ENCODE results near the gene STATH.
"Not testable (repeated sequence)": the region's sequence is repeated elsewhere in the genome, so short reads cannot be mapped to it uniquely, and the experiment has no call there.

Gene STATH, protein sequence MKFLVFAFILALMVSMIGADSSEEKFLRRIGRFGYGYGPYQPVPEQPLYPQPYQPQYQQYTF

DNA sequence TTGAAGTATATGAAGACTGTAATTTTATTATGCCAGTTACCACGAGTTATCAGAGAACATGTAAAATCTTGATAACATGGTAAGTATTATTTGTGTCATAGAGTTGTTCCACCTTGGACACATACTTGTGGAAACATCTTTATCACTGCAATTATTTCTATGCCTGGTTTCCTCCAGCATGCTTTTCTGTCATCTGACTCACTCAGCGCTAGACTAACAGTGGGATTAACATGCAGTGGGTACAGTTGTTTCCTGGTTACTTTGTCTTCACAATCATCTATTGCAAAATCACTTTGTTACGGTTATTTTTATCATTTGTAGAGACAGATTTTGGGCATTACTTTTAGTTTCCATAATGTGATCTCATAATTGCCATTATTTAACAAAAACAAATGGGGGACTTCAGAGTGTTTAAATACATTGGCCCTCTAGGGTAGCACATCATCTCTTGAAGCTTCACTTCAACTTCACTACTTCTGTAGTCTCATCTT lies at the start of gene STATH:
Gene STATH (plus strand): TSS at position 441 of the 491 bp plus-strand sequence. CDS start 2,472 bp downstream, outside the sequence.
- DNase-seq (ENCODE audit: low read depth), result no peak

DNA sequence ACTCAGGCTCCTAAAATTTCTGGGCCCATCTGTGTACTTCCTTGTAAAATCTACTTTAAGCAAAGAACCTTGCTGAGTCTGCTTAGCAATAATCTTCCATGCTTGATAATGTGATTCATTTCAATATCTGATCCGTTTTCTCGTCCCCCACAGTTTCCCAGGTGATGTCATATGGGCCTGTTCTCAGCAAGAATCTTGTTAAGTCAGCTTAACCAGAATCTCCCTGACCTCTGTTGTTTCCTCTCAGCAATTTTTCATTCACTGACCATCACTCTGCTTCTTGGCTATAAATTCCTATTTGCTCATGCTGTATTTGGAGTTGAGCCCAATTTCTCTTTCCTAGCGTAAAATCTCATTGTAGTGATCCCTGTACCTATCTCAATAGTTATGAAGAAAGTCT lies 44.2 kb upstream of the STATH start:
- no peak for DNase-seq (ENCODE audit: low read depth)

DNA sequence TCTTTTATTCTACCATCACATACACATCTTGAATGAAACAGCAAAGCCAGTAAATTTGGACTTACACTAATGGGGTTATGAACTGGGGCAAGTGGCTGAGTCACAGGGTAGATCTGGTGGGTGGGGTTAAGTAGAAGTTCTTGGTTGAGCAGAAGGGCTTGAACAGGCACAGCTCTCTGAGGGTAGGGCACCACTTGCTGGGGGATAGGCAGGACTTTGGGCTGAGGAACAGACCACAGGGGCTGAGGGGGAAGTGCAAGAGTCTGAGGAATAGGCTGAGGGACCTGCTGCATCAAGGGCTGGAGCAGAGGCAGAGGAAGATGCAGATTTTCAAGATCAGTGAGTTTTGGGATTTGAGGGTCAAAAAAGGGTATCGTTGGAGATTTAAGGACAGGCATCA lies 38.6 kb upstream of the STATH start:
- no peak for DNase-seq (ENCODE audit: low read depth)

DNA sequence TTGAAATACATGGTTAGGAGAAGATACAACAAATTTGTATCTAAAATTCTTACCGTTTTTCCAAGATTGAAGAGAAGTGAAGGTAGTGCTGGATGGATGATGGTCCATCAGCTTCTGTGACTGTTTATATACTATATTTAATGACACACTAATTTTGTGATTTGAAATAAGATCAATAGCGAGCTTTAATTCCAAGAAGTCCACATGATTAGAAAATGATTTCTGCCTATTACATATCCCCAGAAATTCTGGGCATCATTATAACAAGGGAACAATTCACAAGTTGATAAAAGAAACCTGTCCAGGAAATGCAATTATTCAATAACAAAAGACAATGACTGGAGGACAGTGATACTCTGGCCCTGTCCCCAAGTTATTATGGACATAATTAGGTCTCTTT lies 30.1 kb upstream of the STATH start, which contains the start of gene CSN2:
Gene CSN2 (minus strand): TSS at position 101 of the 400 bp plus-strand sequence. CDS start 4,733 bp downstream, outside the sequence.
- no peak for DNase-seq (ENCODE audit: low read depth)

DNA sequence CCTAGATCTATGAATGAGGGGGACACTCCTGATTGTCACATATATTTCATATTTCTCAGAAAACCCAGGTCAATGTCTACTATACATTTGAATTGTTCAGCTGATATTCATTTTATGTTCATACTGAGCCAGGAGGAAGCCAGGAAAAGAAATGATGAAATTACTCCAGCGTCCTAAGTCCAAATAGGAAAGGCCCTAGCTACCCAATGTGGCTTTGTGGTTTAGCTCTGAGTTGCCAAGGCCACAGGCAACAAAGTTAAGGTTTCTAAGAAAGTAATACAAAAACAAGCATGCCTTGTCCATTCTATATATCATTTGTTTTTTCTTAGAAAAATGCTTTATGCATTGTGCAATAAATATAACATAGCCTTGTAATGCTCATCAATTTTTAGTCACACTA lies 25.7 kb upstream of the STATH start:
- no peak for DNase-seq (ENCODE audit: low read depth)

DNA sequence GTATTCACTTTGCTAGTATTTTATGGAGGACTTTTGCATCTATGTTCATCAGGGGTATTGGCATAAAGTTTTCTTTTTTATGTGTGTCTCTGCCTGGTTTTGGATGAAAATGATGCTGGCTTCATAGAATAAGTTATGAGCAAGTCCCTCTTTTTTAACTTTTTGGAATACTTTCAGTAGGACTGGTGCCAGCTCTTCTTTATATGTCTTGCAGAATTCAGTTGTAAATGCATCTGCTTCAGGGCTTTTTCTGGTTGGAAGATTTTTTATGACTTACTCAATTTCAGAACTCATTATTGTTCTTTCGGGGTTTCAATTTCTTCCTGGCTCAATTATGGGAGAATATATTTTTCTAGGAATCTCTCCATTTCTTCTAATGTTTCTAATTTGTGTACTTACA lies 21.1 kb upstream of the STATH start:
- DNase-seq (ENCODE audit: low read depth), result no peak

DNA sequence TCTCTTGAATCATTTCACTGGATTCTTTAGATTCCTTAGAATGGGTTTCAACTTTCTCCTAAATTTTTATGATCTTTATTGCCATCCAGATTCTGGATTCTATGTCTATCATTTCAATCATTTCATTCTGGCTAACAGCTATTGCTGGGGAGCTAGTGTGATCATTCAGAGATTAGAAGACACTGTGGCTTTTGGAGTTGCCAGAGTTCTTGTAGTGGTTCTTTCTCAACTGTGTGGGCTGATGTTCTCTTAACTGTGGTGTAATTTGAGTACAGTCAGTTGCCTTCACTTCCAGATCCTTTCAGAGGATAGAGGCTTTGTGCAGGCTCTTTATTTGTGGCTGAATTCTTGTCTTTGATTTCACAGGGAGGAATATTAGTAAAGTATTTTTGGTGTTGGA lies 18.2 kb upstream of the STATH start:
- no peak for DNase-seq (ENCODE audit: low read depth)

DNA sequence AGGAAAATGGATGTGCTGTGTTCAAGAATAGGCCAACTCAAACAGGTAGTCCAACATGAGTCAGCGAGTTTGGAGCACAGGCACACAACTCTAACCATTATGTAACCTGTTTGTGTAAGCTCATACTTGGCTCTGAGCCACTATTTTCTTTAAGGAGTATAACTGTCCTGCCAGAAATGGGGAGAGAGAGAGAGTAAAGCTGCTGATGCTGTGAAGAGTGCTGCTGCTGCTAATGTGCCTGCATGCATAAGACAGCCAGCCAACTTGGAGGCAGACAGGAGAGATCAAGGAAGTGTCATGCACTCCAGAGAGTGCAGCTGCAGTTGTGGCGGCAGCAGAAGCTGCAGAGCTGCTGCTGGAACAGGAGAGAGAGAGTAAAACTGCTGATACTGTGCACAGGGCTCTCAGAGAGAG lies 11.7 kb upstream of the STATH start:
- DNase-seq (ENCODE audit: low read depth), result no peak

DNA sequence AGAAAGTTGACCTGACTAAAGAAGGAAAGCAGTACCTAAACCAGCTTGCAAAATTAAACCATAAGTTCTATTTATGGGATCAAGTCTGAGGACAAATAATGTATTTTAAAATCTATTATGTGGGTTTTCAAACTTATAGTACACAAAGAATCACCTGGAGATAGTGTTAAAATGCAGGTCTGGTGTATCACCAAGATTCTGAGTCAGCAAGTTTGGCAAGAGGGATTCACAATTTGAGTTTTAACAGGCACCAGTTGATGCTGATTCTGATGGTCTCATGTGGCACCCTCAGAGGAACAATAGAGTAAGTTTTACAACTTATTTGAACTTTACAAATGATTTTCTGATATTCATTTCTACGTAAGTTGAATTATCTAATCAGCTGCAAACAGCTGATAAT lies 9.1 kb upstream of the STATH start:
- no peak for DNase-seq (ENCODE audit: low read depth)

DNA sequence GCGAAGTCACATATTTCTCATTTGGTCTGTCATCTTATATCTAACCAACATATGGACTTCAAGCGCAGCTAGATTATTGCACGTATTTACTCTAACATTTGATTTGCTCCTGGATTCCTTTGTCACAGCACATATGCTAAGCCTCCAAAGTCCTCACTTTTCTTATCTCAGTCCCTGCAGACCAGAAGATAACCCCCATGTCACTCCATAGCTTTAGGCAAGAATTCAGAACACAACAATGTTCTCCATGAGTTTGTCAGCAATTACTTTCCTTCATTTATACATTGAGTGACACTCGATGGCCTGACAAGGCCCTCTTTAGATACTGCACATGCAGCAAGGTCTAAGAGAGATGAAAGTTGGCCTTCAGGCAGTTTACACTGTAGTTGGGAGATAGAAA lies 4.8 kb upstream of the STATH start:
- no peak for DNase-seq (ENCODE audit: low read depth)

DNA sequence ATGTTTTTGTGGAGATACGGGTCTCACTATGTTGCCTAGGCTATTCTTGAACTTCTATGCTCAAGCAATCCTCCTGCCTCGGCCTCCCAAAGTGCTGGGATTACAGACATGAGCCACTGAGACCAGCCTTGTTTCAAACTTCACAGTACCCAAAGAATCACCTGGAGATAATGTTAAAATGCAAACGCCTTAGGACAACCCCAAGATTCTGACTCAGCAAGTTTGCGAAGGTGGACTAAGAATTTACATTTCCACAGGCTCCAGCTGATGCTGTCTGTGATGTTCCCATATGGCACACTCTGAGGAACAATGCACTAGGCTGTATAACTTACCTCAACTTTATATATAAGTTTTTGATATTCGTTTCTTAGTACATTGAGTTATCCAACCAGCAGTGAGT lies 984 bp upstream of the STATH start:
- no peak for DNase-seq (ENCODE audit: low read depth)

DNA sequence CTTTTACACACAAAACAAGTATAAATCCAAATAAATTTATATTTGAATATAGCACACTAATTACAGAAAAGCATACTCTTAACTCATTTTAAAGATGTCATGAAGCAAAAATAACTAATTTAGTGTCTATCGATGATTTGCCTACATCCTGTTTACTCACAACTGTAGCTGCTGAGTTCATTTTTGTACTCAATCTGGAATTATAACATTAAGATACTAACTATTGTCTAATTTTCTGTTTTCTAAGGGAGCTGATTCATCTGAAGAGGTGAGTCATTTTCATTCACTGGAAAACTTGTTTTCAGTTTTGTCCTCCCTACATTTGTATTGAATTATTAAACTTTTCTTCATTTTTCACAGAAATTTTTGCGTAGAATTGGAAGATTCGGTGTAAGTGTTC lies 3.7 kb downstream of the STATH start:
- DNase-seq (ENCODE audit: low read depth), result no peak

DNA sequence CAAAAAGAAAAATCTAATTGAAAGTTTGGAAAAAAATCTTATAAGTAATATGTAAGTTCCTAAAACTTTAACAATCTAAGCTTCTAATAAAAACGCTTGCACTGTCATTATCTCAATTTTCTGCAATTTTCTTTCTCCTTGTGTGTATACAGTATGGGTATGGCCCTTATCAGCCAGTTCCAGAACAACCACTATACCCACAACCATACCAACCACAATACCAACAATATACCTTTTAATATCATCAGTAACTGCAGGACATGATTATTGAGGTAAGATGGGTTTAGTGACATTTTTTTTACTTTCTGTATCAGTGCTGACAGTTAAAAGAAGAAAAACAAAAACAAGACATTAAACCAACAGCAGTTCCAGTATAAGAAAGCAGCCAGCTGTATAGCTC lies 4.9 kb downstream of the STATH start:
- no peak for DNase-seq (ENCODE audit: low read depth)

DNA sequence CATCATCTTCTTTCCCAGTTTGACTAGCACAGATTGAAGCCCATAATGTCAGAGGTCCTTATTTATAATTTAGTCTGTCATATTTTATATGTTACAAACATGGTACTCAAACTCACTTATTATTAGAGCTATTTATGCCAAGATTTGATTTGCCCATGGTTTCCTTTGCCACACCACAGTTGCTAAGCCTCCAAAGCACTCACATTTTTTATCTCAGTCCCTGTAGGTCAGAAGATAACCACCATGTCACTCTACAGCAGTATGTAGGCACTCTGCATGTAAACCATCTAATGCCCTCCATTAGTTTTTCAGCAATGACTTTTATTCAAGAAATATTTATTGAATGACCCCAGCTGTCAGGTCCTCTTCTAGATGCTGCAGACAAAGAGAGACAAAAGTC lies 6.7 kb downstream of the STATH start:
- no peak for DNase-seq (ENCODE audit: low read depth)

DNA sequence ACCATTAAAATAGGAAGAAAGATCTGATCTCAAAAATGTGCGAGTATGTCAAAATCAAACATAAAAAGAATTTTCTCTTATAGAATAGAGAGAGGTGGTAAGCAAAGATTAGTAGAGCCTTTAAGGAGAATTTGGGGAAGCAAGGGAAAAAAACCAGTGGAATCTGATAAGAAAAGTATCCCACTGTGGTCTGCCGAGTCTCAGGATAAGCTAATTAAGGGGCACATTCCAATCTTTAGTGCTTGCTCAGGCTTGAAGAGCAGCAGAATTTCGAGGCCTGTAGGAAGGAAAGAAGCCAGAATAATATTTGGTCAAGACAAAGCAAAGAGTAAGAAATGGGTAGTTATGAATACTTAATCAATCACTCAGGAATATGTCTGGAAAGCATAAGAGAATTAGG lies 13.0 kb downstream of the STATH start:
- no peak for DNase-seq (ENCODE audit: low read depth)

DNA sequence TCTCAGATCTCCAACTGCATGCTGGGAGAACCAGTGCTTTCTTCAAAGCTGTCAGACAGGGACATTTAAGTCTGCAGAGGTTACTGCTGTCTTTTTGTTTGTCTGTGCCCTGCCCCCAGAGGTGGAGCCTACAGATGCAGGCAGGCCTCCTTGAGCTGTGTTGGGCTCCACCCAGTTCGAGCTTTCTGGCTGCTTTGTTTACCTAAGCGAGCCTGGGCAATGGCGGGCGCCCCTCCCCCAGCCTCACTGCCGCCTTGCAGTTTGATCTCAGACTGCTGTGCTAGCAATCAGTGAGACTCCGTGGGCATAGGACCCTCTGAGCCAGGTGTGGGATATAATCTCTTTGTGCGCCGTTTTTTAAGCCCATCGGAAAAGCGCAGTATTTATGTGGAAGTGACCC lies 23.2 kb downstream of the STATH start:
- DNase-seq (ENCODE audit: low read depth), result not testable (repeated sequence)

DNA sequence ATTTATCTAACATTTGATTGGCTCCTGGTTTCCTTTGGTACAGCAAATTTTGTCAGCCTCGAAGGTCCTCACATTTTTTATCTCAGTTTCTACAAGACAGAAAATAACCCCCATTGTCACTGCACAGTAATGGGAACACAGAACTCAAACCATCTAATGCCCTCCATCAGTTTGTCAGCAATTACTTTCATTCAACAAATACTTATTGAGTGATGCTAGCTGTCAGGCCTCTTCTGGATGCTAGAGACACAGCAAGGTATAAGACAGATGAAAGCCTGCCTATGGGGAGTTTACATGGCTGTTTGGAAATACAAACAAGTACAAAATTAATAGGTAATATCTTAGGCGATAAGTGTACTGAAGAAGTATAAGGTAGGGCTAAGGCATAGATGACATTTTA lies 27.5 kb downstream of the STATH start:
- DNase-seq (ENCODE audit: low read depth), result no peak

DNA sequence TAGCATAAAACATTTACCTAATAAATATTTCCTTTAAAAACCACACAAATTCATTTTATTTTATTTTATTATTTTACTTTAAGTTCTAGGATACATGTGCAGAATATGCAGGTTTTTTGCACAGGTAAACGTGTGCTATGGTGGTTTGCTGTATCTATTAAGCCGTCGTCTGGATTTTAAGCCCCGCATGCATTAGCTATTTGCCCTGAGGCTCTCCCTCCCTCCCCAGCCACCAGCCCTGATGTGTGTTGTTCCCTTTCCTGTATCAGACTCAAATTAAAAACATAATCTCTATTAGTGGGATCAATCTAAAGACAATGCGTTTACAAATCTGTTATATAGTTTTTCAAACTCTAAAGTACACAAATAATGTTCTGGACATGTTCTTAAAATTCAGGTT lies 31.2 kb downstream of the STATH start:
- no peak for DNase-seq (ENCODE audit: low read depth)

DNA sequence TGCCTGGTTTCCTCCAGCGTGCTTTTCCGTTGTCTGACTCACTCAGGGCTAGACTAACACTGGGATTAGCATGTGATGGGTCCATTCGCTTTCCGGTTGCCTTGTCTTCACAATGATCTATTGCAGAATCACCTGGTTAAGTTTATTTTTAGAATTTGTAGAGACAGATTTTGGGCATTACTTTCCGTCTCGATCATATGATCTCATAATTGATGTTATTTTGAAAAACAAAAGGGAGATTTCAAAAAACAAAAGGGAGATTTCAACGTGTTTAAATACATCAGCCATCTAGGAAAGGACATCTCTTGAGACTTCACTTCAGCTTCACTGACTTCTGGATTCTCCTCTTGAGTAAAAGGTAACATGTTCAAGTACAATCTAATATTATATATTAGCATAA lies 32.4 kb downstream of the STATH start, which contains the start of gene HTN3:
Gene HTN3 (plus strand): TSS at position 301 of the 400 bp plus-strand sequence. CDS start 2,282 bp downstream, outside the sequence.
- not testable (repeated sequence) for DNase-seq (ENCODE audit: low read depth)

DNA sequence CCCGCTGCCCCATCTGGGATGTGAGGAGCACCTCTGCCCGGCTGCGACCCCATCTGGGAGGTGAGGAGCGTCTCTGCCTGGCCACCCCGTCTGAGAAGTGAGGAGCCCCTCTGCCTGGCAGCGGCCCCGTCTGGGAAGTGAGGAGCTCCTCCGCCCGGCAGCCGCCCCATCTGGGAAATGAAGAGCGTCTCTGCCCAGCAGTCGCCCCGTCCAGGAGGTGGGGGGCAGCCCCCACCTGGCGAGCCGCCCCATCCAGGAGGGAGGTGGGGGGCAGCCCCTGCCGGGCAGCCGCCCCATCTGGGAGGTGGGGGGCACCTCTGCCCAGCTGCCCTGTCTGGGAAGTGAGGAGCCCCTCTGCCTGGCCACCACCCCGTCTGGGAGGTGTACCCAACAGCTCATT lies 41.8 kb downstream of the STATH start:
- not testable (repeated sequence) for DNase-seq (ENCODE audit: low read depth)

DNA sequence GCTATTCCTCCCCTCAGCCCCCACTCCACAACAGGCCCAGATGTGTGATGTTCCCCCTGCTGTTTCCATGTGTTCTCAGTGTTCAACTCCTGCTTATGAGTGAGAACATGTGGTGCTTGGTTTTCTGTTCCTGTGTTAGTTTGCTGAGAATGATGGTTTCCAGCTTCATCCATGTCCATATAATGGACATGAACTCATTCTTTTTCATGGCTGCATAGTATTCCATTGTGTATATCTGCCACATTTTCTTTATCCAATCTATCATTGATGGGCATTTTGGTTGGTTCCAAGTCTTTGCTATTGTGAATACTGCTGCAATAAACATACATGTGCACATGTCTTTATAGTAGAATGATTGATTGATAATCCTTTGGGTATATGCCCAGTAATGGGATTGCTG lies 44.2 kb downstream of the STATH start:
- DNase-seq (ENCODE audit: low read depth), result not testable (repeated sequence)

DNA sequence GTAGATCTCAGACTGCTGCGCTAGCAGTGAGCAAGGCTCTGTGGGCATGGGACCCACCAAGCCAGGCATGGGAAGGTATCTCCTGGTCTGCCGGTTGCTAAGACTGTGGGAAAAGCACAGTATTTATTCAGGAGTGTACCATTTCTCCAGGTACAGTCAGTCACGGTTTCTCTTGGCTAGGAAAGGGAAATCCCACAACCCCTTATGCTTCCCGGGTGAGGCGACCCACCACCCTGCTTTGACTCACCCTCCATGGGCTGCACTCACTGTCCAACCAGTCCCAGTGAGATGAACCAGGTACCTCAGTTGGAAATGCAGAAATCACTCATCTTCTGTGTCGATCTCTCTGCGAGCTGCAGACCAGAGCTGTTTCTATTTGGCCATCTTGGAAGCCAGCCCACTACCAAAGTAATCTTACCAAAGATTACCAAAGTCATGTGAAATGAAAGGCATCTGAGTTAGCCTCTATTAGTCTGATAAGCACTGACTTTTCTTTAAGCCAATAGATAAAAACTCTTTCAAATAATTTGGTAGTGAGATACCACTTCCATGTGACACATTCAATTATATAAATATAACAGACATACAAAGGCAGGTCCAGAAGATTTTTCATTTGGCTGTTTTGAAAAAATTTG lies 46.0 kb downstream of the STATH start:
- DNase-seq (ENCODE audit: low read depth), result no peak

DNA sequence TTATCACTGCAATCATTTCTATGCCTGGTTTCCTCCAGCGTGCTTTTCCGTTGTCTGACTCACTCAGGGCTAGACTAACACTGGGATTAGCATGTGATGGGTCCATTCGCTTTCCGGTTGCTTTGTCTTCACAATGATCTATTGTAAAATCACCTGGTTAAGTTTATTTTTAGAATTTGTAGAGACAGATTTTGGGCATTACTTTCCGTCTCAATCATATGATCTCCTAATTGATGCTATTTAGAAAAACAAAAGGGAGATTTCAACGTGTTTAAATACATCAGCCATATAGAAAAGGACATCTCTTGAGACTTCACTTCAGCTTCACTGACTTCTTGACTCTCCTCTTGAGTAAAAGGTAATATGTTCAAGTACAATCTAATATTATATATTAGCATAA lies 54.4 kb downstream of the STATH start, which contains the start of gene HTN1:
Gene HTN1 (plus strand): TSS at position 301 of the 400 bp plus-strand sequence. CDS start 2,639 bp downstream, outside the sequence.
- not testable (repeated sequence) for DNase-seq (ENCODE audit: low read depth)

Data from stimulated activated CD8-positive, alpha-beta memory T cell treated with anti-CD3 and anti-CD28 coated beads, Interleukin-15, amount 100 ng/mL, for 1 hour (primary cell).